NB4 (cell line): ENCODE data around the gene CHCHD4.

Source experiments
- POLR2A ChIP-seq: IDR thresholded peaks from 2 replicates; pipeline ENCODE4 v1.6.1; 2011; ENCODE audit warnings: mild to moderate bottlenecking; ENCODE audit not compliant: insufficient read length; ENCODE audit errors: extremely low read depth
- TF ChIP-seq, protein P1 (sequence below): IDR thresholded peaks from one replicate; pipeline ENCODE4 v1.5.1; 2012; ENCODE audit warnings: low read depth, low read length

DNA sequence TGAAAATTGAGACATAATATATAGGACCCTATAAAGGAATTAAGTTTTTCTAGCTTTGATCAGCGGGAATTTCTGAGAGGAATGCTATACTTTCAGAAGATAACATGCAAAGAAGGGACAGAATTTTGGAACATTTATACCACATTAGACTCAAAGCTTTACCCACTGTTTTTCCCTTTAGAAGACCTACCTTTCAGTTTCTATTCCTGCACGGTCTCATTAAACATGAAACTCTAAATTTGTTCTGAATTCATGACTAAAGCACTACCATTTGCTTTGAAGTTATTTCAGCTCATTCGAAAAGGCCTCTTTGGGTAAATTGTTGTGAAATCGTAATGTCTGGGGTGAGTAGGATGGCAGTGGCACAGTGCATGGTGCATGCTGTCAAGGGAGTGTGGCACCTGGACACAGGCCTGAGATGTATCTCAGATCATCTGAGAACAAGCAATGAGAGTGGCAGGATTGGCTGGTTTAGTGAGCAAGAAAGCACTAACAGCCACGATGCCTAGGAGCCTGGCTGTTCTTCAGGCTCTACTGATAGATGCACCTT, 42.5 kb downstream of the CHCHD4 start:
- no peak for TF ChIP-seq POLR2A
- TF ChIP-seq, protein P1, sequence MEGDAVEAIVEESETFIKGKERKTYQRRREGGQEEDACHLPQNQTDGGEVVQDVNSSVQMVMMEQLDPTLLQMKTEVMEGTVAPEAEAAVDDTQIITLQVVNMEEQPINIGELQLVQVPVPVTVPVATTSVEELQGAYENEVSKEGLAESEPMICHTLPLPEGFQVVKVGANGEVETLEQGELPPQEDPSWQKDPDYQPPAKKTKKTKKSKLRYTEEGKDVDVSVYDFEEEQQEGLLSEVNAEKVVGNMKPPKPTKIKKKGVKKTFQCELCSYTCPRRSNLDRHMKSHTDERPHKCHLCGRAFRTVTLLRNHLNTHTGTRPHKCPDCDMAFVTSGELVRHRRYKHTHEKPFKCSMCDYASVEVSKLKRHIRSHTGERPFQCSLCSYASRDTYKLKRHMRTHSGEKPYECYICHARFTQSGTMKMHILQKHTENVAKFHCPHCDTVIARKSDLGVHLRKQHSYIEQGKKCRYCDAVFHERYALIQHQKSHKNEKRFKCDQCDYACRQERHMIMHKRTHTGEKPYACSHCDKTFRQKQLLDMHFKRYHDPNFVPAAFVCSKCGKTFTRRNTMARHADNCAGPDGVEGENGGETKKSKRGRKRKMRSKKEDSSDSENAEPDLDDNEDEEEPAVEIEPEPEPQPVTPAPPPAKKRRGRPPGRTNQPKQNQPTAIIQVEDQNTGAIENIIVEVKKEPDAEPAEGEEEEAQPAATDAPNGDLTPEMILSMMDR, result no peak
